ENCODE measurements around the gene CUX1.
"Not testable (repeated sequence)": the region's sequence is repeated elsewhere in the genome, so short reads cannot be mapped to it uniquely, and the experiment has no call there.

Gene CUX1

GRCh38 chr7:102024005-102024768, 206.8 kb downstream of the CUX1 start:
- DNase-seq: no peak

- no peak for DNase-seq
These were observed 207.5 kb downstream of the CUX1 start for GRCh38 chr7:102024769-102025391.

DNA sequence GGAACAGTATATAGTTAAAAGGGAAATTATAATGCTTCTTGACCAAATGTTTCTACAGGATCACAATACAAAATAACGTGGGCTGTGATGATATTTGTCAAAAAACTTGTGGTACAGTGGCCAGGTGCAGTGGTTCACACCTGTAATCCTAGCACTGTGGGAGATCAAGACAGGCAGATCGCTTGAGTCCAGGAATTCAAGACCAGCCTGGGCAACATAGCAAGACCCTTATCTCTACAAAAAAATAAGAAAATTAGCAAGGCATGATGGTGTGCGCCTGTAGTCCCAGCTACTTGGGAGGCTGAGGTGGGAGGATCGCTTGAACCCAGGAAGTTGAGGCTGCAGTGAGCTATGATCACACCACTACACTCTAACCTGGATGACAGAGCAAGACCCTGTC, 208.4 kb downstream of the CUX1 start:
- DNase-seq: not testable (repeated sequence)

GRCh38 chr7:102028206-102028826, 210.9 kb downstream of the CUX1 start:
- no peak for DNase-seq

GRCh38 chr7:102029616-102030015, 212.2 kb downstream of the CUX1 start:
- no peak for DNase-seq

- no peak for DNase-seq
These were observed 213.3 kb downstream of the CUX1 start for GRCh38 chr7:102030696-102031095.

DNA sequence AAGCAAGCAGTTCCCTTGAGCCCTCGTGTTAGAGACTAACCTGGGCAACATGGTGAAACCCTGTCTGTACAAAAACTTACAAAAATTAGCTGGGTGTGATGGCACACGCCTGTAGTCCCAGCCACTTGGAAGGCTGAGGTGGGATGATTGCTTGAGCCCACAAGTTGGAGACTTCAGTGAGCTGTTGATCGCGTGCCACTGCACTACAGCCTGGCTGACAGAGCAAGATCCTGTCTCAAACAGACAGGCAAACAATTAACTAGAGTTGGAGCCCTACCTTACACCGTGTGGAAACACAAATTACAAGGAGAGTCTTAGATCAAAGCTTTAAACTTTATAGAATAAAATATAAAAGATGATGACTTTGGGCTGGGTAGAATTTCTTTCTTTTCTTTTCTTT, 219.5 kb downstream of the CUX1 start:
- no peak for DNase-seq

DNA sequence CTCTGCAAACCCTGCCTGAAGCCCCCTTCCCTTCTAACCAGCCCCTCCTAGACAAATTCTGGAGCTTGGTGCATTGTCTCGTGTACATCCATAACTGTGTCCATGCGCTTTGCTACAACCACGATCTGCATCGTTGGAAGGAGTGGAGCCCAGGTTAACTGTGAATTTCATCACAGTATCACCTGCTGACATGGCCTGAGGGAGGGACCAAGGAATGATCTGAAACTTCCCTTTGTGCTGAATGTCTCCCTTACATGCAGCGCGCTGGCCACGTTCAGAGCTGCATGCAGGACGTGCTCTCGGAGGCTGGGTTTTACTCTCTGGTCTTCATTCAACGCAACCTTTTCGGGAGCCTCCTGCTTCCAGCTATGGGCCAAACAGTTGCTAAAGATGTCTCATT, 222.3 kb downstream of the CUX1 start:
- DNase-seq: no peak

DNA sequence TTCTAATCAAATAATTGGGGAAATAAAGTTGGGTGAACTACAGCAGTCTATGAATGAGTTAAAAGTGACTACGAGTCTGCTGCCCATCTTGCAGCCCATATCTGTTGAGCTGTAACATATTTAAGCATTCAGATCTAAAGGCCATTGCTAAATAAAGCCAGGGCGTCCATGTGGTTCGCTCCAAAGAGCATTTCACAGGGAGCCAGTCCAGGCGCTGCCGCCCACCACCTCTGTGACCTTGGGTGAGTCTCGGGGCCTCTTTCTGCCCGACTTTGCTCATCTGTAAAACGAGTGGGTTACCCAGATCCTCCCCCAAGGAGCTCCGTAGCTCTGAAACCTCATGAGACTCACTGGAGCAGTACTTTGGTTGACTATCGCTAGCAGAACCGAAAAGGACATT, 223.1 kb downstream of the CUX1 start:
- no peak for DNase-seq

DNA sequence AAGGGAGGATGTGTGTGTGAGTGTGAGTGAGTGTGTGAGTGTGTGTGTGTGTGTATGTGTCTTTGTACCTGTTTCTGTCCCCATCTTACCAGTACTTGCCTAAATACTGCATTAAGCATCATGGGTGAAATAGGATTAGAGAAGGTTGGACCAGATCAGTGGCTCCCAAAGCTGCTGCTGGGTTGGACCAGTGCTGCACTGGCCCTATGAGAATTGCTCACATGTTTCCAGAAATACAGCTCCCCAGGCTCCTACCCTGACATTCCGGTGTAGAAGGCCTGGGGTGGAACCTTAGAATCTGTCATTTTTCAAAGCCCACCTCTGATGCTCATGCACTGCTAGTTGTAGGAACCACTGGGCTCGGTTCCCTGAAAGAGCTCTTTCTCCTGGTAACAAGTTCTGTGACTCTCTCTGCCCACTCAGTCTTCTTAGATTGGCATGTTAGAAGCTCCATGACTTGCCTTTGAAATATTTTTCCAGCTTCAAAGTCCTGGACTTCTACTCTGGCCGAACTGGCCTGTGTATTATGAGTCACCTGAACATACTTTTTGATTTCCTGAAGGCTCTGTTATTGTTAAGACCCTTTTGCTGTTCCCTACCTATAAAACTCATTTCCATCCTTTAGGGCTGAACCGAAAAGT, 224.7 kb downstream of the CUX1 start:
- peak; percentile 46 for DNase-seq

- DNase-seq: not testable (repeated sequence)
These were observed 225.4 kb downstream of the CUX1 start for GRCh38 chr7:102042796-102043195.

- DNase-seq: no peak
These were observed 227.2 kb downstream of the CUX1 start for GRCh38 chr7:102044641-102044983.

- DNase-seq: no peak
These were observed 227.7 kb downstream of the CUX1 start for GRCh38 chr7:102044984-102045673.

- DNase-seq: no peak
These were observed 228.4 kb downstream of the CUX1 start for GRCh38 chr7:102045681-102046372.

DNA sequence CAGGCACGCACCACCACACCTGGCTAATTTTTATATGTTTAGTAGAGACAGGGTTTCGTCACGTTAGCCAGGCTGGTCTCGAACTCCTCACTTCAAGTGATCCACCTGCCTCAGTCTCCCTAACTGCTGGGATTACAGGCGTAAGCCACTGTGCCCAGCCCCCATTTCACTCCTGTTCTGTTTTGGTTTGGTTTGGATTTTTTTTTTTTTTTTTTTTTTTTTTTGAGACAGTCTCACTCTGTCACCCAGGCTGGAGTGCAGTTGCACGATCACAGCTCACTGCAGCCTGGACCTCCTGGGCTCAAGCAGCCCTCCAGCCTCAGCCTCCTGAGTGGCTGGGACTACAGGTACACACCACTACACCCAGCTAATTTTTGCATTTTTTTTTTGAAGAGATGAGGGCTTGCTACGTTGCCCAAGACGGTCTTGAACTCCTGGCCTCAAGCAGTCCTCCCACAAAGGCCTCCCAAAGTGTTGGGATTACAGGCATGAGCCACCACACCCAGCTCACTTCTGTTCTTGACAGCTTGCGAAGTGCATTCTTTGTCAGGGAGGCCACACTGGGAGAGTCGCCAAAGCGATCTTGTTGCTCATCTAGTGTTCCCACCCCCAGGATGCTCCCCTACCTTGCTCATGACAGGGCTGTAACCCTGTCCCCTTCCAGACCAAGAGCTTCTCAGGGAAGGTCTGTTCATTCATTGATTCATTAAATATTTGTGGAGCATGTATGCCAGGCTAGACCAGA, 229.1 kb downstream of the CUX1 start:
- DNase-seq: no peak

- no peak for DNase-seq
These were observed 229.7 kb downstream of the CUX1 start for GRCh38 chr7:102047167-102047566.

- DNase-seq: no peak
These were observed 232.3 kb downstream of the CUX1 start for GRCh38 chr7:102049765-102050164.

DNA sequence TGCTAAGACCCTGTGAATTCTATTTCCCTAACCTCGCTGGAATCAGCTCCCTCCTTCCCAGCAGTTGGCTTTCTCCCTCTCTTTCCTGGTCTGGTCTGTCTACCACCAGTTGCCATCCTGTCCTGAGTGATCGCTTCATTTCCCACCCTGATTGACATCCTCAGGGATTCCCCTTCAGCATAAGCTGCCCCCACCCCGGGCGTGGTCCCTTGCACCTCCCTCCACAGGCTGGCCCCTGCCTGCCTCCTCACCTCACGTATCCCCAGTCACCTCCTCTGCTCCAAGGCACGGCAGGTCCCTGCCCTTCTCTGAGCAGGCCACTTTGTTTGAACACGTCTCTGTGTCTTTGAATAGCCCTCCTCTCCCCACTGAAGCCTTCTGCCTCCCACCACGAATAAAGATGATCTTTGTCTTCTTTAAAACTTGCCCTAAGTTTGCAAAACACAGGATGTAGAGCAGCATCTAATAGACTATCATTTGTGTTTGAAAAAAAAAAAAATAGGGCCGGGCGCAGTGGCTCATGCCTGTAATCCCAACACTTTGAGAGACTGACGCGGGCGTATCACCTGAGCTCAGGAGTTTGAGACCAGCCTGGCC, 233.5 kb downstream of the CUX1 start:
- no peak for DNase-seq

GRCh38 chr7:102051736-102052135, 234.3 kb downstream of the CUX1 start:
- DNase-seq: not testable (repeated sequence)

- DNase-seq: no peak
These were observed 236.7 kb downstream of the CUX1 start for GRCh38 chr7:102054158-102054557.

Measured in 8988T (cell line).